ENCODE results near the gene BCR.

The BCR gene

GRCh38 chr22:23351321-23351720 lies 171.0 kb downstream of the BCR start:
- no peak for TF ChIP-seq CTCF (IDR thresholded peaks at IDR 0.05; ENCODE audit: control insufficient read depth, insufficient read depth, low read depth, low read length, missing control alignments)
- DNase-seq (ENCODE audit: low read depth): no peak
- H3K4me3 ChIP-seq (ENCODE audit: control insufficient read depth, low read depth, low read length): no peak overlapping the region

GRCh38 chr22:23353004-23353403 lies 172.7 kb downstream of the BCR start:
- no peak for TF ChIP-seq CTCF (IDR thresholded peaks at IDR 0.05; ENCODE audit: control insufficient read depth, insufficient read depth, low read depth, low read length, missing control alignments)
- no peak for DNase-seq (ENCODE audit: low read depth)
- no peak overlapping the region for H3K4me3 ChIP-seq (ENCODE audit: control insufficient read depth, low read depth, low read length)

GRCh38 chr22:23353696-23354095 lies 173.4 kb downstream of the BCR start:
- DNase-seq (ENCODE audit: low read depth): no peak
- no peak overlapping the region for H3K4me3 ChIP-seq (ENCODE audit: control insufficient read depth, low read depth, low read length)
- TF ChIP-seq CTCF (IDR thresholded peaks at IDR 0.05; ENCODE audit: control insufficient read depth, insufficient read depth, low read depth, low read length, missing control alignments): no peak

GRCh38 chr22:23356094-23356493 lies 175.8 kb downstream of the BCR start:
- no peak for TF ChIP-seq CTCF (IDR thresholded peaks at IDR 0.05; ENCODE audit: control insufficient read depth, insufficient read depth, low read depth, low read length, missing control alignments)
- DNase-seq (ENCODE audit: low read depth): no peak
- no peak overlapping the region for H3K4me3 ChIP-seq (ENCODE audit: control insufficient read depth, low read depth, low read length)

GRCh38 chr22:23357053-23357452 lies 176.7 kb downstream of the BCR start:
- DNase-seq (ENCODE audit: low read depth): no peak
- H3K4me3 ChIP-seq (ENCODE audit: control insufficient read depth, low read depth, low read length): no peak overlapping the region
- TF ChIP-seq CTCF (IDR thresholded peaks at IDR 0.05; ENCODE audit: control insufficient read depth, insufficient read depth, low read depth, low read length, missing control alignments): no peak

- H3K4me3 ChIP-seq (ENCODE audit: control insufficient read depth, low read depth, low read length): no peak overlapping the region
- no peak for TF ChIP-seq CTCF (IDR thresholded peaks at IDR 0.05; ENCODE audit: control insufficient read depth, insufficient read depth, low read depth, low read length, missing control alignments)
- no peak for DNase-seq (ENCODE audit: low read depth)
These were observed 179.3 kb downstream of the BCR start for GRCh38 chr22:23359583-23360123.

- no peak for DNase-seq (ENCODE audit: low read depth)
- no peak overlapping the region for H3K4me3 ChIP-seq (ENCODE audit: control insufficient read depth, low read depth, low read length)
- no peak for TF ChIP-seq CTCF (IDR thresholded peaks at IDR 0.05; ENCODE audit: control insufficient read depth, insufficient read depth, low read depth, low read length, missing control alignments)
These were observed 181.4 kb downstream of the BCR start for GRCh38 chr22:23361676-23362075.

Data from AG09309 (cell line).